K562 (cell line): Measurements from ENCODE around the gene DENND10. TPM values are rescaled to one million over a fixed set of nuclear protein-coding genes. Genes with fewer than 3 reads are reported as not detected.
A peak's percentile ranks its signal among the peaks of the same experiment; 100 is the strongest.

Source experiments
- ATAC-seq: fragments of 200-7000 bp; cut with Tn5 transposase; 3 replicates; pipeline ENCODE4 v1.9.1; 2020; ENCODE audit warnings: moderate library complexity
- BruUV-seq: library from RNA; stranded (reverse); fragments of 400-500 nt; replicated peaks from 2 replicates; lab custom pipeline; 2021; lab: Mats Ljungman, UMichigan
- CTCF ChIA-PET: fragments of 300-600 bp; formaldehyde crosslinking; extraction: SDS; loops from one replicate; lab custom pipeline; 2021; ENCODE audit warnings: low intra/inter-chr PET ratio; lab: Yijun Ruan, JAX
- POLR2A ChIA-PET: fragments of 300-600, 350-650 bp; sonication (Branson Sonifier 250); formaldehyde crosslinking; extraction: SDS; loops from one replicate; lab custom pipeline; 2021; ENCODE audit warnings: antibody characterized with exemption, inconsistent platforms; lab: Yijun Ruan, JAX
- DNase-seq, 4 experiments: peaks; one replicate each; pipeline versions ENCODE4 v3.0.0 to v3.0.0-alpha.2; 2011 to 2018; ENCODE audit warnings: low spot score in 3 of 4, mixed read lengths in 3 of 4; ENCODE audit errors: extremely low read depth in 1 of 4
- FAIRE-seq: peaks from 2 replicates; lab custom pipeline; 2011; peaks lifted over from hg19 to GRCh38; lab: Jason Lieb, UNC
- H2AFZ ChIP-seq: 2 replicates; pipeline ENCODE4 v1.6.0; 2011; ENCODE audit warnings: low read depth, low read length, control low read depth, inconsistent platforms
- H3K27ac ChIP-seq: fragments of 200-600 bp; 3 replicates; pipeline ENCODE4 v1.8.0; 2011; ENCODE audit warnings: low read depth, mild to moderate bottlenecking, control low read depth, inconsistent platforms, low read length, moderate library complexity, mixed read lengths; ENCODE audit errors: extremely low read depth
- H3K27me3 ChIP-seq, 2 experiments: fragments of 300-600 bp in 1 of 2; 2 replicates in 1 of 2; 3 replicates in 1 of 2; pipeline versions ENCODE4 v1.6.0 to v1.8.0; 2011; ENCODE audit warnings: inconsistent platforms in 2 of 2, low read length in 2 of 2, mild to moderate bottlenecking in 1 of 2, mixed read lengths in 1 of 2, moderate library complexity in 1 of 2; ENCODE audit not compliant: control insufficient read depth in 2 of 2, insufficient read depth in 2 of 2
- H3K36me3 ChIP-seq: fragments of 300-600 bp; 3 replicates; pipeline ENCODE4 v1.8.0; 2011; ENCODE audit warnings: mild to moderate bottlenecking, low read length, inconsistent platforms; ENCODE audit not compliant: control insufficient read depth, insufficient read depth
- H3K4me1 ChIP-seq, 2 experiments: fragments of 200-600 bp in 1 of 2; replicated peaks in 1 of 2; 2 replicates in 1 of 2; 3 replicates in 1 of 2; pipeline versions ENCODE4 v1.5.1 to v1.8.0; 2011; ENCODE audit warnings: inconsistent platforms in 2 of 2, low read length in 2 of 2, mild to moderate bottlenecking in 1 of 2, mixed read lengths in 1 of 2, moderate library complexity in 1 of 2; ENCODE audit not compliant: control insufficient read depth in 2 of 2, insufficient read depth in 2 of 2
- H3K4me2 ChIP-seq: 2 replicates; pipeline ENCODE4 v1.6.1; 2011; ENCODE audit warnings: low read length, control low read depth, inconsistent platforms, mixed read lengths; ENCODE audit not compliant: insufficient read depth
- H3K4me3 ChIP-seq: fragments of 200-600 bp; sonication (generic), shearing (Covaris generic); 2 replicates; pipeline ENCODE4 v1.5.1; 2016; ENCODE audit warnings: control low read depth, inconsistent platforms
- H3K79me2 ChIP-seq: fragments of 200-600 bp; 3 replicates; pipeline ENCODE4 v1.8.0; 2011; ENCODE audit warnings: low read length, inconsistent platforms; ENCODE audit not compliant: control insufficient read depth, insufficient read depth
- H3K9ac ChIP-seq, 2 experiments: 2 replicates each; pipeline versions ENCODE4 v1.6.0 to v1.6.1; 2011; ENCODE audit warnings: low read depth in 2 of 2, low read length in 2 of 2, control low read depth in 1 of 2, inconsistent platforms in 1 of 2, mild to moderate bottlenecking in 1 of 2, mixed read lengths in 1 of 2; ENCODE audit not compliant: insufficient read depth in 1 of 2
- H3K9me1 ChIP-seq: one replicate; pipeline ENCODE4 v1.6.0; 2011; ENCODE audit warnings: inconsistent platforms, mild to moderate bottlenecking, low read length, moderate library complexity; ENCODE audit not compliant: control insufficient read depth, insufficient read depth
- H3K9me3 ChIP-seq: replicated peaks from 2 replicates; pipeline ENCODE4 v1.5.1; 2011; ENCODE audit warnings: low read depth, low read length, inconsistent platforms; ENCODE audit not compliant: control insufficient read depth, insufficient read depth
- H4K20me1 ChIP-seq: replicated peaks from 2 replicates; pipeline ENCODE4 v1.6.1; 2011; ENCODE audit warnings: low read length, inconsistent platforms, mixed read lengths; ENCODE audit not compliant: control insufficient read depth, insufficient read depth
- CHD1 ChIP-seq: fragments of 200-600 bp; sonication (generic); IDR thresholded peaks from one replicate; pipeline ENCODE4 v1.6.1; 2012; ENCODE audit warnings: mild to moderate bottlenecking, moderate library complexity, low read length, inconsistent platforms
- NR1H2 ChIP-seq: sonication (generic); formaldehyde crosslinking; IDR thresholded peaks from 2 replicates; pipeline ENCODE4 v1.4.0; 2020; ENCODE audit warnings: mild to moderate bottlenecking, missing genetic modification reagents
- POLR2A ChIP-seq: fragments of 450-650 bp; conservative IDR thresholded peaks from 2 replicates; pipeline ENCODE4 v1.6.1; 2016
- STAT5A ChIP-seq: IDR thresholded peaks from 2 replicates; pipeline ENCODE4 v1.6.1; 2012; ENCODE audit warnings: low read length, inconsistent platforms, borderline replicate concordance
- ZNF408 ChIP-seq: fragments of 250-450 bp; sonication (Bioruptor Pico); IDR thresholded peaks from 2 replicates; pipeline ENCODE4 v1.4.0; 2020; ENCODE audit warnings: low read depth, mild to moderate bottlenecking, moderate library complexity
- WGBS: fragments of 100-300 bp; shearing (Covaris generic); methylation state at CpG from one replicate; pipeline ENCODE4 v1.1.6; 2016; ENCODE audit warnings: low coverage, mixed read lengths; ENCODE audit not compliant: insufficient coverage; ENCODE audit errors: missing lambda C conversion rate; 5-methylcytosine and 5-hydroxymethylcytosine counted together
- in situ Hi-C: fragments of 300-500 bp; cut with MboI; formaldehyde crosslinking; loops from 4 replicates; pipeline ENCODE4 v1.15.0; 2018; ENCODE audit warnings: inconsistent platforms, mixed read lengths
- intact Hi-C: fragments of 100-400 bp; cut with micrococcal nuclease; formaldehyde crosslinking; loops from 2 replicates; pipeline ENCODE4 v1.14.2; 2022
- polyA plus RNA-seq, 8 experiments: library from polyadenylated mRNA; depleted of rRNA in 4 of 8; stranded (reverse) in 5 of 8; unstranded in 3 of 8; fragments of >200 nt; fragmentation: Nextera tagmentation in 2 of 8; fragmentation: Illumina TruSeq in 1 of 8; extraction: Ambion mirVana in 2 of 8; extraction: Trizol in 1 of 8; gene quantifications; 2 replicates each; pipeline versions ENCODE4 v1.2.1 to v1.2.3, GENCODE V29; 2011 to 2014; ENCODE audit warnings: inconsistent platforms in 1 of 8, missing spikeins in 1 of 8
- total RNA-seq, 7 experiments: library from RNA; depleted of rRNA in 6 of 7; stranded (reverse); fragments of >200 nt in 6 of 7; fragmentation: Illumina TruSeq in 2 of 7; extraction: Trizol in 2 of 7; gene quantifications; 2 replicates each; pipeline versions ENCODE4 v1.2.1 to v1.2.3, GENCODE V29; 2011 to 2021; ENCODE audit warnings: low replicate concordance in 1 of 7
- TF ChIP-seq, protein P1 (sequence below), 2 experiments: fragments of 450-650 bp in 1 of 2; sonication (generic) in 1 of 2; formaldehyde crosslinking; conservative IDR thresholded peaks; 2 replicates each; pipeline versions ENCODE4 v1.4.0 to v1.8.1; 2020 to 2022; ENCODE audit warnings: mild to moderate bottlenecking in 1 of 2, missing genetic modification reagents in 1 of 2
- TF ChIP-seq, protein P2 (sequence below): fragments of 250-450 bp; sonication (Bioruptor Pico); IDR thresholded peaks from 2 replicates; pipeline ENCODE4 v1.8.0; 2022; ENCODE audit warnings: inconsistent platforms, mild to moderate bottlenecking, moderate library complexity, borderline replicate concordance
- TF ChIP-seq, protein P3 (sequence below): fragments of 250-450 bp; sonication (Bioruptor Pico); IDR thresholded peaks from 2 replicates; pipeline ENCODE4 v1.8.0; 2022; ENCODE audit warnings: inconsistent platforms

DENND10 gene
- total and polyA plus RNA-seq, 9 of the 15 experiments (the other 6 are each of a cell fraction or from before 2014, with no cell fraction given) = 9.4 to 20.0 (median 12.5) TPM

DNA sequence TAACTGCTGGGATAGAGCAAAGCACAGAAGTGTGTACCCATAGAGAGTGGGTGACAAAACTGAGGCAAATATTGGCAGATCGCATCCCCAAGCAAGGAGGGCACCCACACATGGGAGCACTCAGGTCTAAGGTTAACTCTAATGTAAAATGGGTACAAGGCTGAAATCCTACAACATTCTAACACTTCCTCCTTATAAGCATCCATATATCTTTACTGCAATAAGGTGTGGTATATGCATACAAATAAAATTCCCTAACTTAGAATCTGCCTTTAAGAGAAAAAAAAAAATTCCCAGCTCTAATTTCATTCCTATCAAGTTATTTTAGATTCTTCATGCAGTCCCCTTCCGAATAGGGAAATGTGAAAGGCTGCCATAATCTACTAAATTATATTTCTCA, 42.0 kb upstream of the DENND10 start:
- Histone ChIP-seq H3K79me2 (peaks cover 61% of the 10 kb centered on the region), H3K27ac (no peak overlapping the region)
- ATAC-seq = no peak
- WGBS = 92% methylated on average over 2 of the region's 2 CpGs
- intact Hi-C loops = no loop called here
- no peak for TF ChIP-seq CHD1
- TF ChIP-seq POLR2A = 0 out of 2 replicates have a peak, but pooled peaks have one; percentile 10
- TF ChIP-seq, protein P1, sequence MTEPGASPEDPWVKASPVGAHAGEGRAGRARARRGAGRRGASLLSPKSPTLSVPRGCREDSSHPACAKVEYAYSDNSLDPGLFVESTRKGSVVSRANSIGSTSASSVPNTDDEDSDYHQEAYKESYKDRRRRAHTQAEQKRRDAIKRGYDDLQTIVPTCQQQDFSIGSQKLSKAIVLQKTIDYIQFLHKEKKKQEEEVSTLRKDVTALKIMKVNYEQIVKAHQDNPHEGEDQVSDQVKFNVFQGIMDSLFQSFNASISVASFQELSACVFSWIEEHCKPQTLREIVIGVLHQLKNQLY (CRISPR knock-in tag; conservative IDR thresholded peaks at IDR 0.05) = no peak
- TF ChIP-seq, all 486 proteins: peak for 1
- POLR2A ChIA-PET = interaction anchor here (1.4 to 1.6 kb wide), 2 partner anchors 30 to 32 kb away, joined by 3 to 5 read pairs; partner anchors contain the start of gene NANOS1
- H3K9me3 ChIP-seq = no peaks in the 10 kb centered on the region
- H4K20me1 ChIP-seq = no peaks in the 10 kb centered on the region
- no peak overlapping the region for H3K4me3 ChIP-seq
- in situ Hi-C loops = no loop called here
- DNase-seq (no peak), FAIRE-seq (no peak)
- no peak overlapping the region for H2AFZ ChIP-seq
- CTCF ChIA-PET = no interaction called here
- no peaks in the 10 kb centered on the region for H3K4me1 ChIP-seq
- H3K27me3 ChIP-seq = no peaks in the 10 kb centered on the region
- H3K9ac ChIP-seq = no peak overlapping the region
- no peaks in the 10 kb centered on the region for H3K9me1 ChIP-seq
- H3K36me3 ChIP-seq = peaks cover 98% of the 10 kb centered on the region
- no peak overlapping the region for H3K4me2 ChIP-seq
- TSS peak; percentile 3 for BruUV-seq

DNA sequence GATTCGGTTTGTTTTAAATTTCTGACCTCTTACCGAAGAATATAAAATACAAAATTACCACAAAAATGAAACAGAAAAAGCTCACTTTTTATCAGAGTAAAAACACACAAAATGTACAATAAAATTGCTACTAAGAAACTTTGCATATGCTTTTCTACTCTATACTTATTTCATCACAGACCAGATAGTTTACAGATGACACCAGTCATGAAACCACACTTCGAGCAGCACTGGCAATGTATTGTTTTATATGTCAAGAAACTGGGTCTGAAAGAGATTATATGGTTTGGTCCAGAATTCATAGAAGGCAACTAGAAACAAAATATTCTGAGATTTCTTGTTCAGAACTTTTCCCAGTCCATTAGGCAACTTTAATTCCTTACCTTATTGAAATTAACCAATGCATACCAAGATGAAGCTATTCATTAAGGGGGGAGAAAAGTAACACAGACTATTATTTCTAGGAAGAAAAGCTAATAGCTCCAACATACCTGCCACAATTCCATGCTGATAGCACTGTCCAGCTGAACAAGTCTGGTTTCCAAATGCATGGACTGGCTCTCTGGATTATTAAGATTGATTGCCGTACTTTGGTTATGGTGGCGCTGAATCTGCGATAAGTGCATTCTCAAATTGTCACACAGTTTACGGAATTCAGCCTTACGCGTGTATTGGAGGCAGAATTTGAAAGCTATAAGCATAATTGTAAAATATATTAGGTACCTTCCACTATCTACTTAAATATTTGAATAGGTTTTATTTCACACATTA, 33.3 kb upstream of the DENND10 start:
- intact Hi-C loops (no loop called here), in situ Hi-C loops (no loop called here)
- H3K4me1 ChIP-seq = no peaks in the 10 kb centered on the region; a peak in 1 of 5 replicates
- peaks cover 79% of the 10 kb centered on the region for H3K79me2 ChIP-seq
- H3K9ac ChIP-seq = no peak overlapping the region
- H3K36me3 ChIP-seq = peaks cover 86% of the 10 kb centered on the region
- H2AFZ ChIP-seq = no peak overlapping the region
- H3K4me3 ChIP-seq = no peak overlapping the region
- no peak overlapping the region for H3K27ac ChIP-seq
- no peaks in the 10 kb centered on the region for H3K9me3 ChIP-seq
- FAIRE-seq (no peak), ATAC-seq (no peak), DNase-seq (no peak)
- no peaks in the 10 kb centered on the region for H3K9me1 ChIP-seq
- CTCF ChIA-PET = no interaction called here
- no peak for TF ChIP-seq STAT5A
- TF ChIP-seq, protein P2, sequence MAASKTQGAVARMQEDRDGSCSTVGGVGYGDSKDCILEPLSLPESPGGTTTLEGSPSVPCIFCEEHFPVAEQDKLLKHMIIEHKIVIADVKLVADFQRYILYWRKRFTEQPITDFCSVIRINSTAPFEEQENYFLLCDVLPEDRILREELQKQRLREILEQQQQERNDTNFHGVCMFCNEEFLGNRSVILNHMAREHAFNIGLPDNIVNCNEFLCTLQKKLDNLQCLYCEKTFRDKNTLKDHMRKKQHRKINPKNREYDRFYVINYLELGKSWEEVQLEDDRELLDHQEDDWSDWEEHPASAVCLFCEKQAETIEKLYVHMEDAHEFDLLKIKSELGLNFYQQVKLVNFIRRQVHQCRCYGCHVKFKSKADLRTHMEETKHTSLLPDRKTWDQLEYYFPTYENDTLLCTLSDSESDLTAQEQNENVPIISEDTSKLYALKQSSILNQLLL = no peak
- TF ChIP-seq NR1H2 = no peak
- no peak for TF ChIP-seq ZNF408 (CRISPR knock-in tag)
- TF ChIP-seq, protein P3, sequence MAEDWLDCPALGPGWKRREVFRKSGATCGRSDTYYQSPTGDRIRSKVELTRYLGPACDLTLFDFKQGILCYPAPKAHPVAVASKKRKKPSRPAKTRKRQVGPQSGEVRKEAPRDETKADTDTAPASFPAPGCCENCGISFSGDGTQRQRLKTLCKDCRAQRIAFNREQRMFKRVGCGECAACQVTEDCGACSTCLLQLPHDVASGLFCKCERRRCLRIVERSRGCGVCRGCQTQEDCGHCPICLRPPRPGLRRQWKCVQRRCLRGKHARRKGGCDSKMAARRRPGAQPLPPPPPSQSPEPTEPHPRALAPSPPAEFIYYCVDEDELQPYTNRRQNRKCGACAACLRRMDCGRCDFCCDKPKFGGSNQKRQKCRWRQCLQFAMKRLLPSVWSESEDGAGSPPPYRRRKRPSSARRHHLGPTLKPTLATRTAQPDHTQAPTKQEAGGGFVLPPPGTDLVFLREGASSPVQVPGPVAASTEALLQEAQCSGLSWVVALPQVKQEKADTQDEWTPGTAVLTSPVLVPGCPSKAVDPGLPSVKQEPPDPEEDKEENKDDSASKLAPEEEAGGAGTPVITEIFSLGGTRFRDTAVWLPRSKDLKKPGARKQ (CRISPR knock-in tag) = no peak
- 93% methylated on average over 7 of the region's 9 CpGs for whole genome bisulfite sequencing
- H4K20me1 ChIP-seq = peaks cover 9% of the 10 kb centered on the region
- no peak overlapping the region for H3K4me2 ChIP-seq
- POLR2A ChIA-PET = interaction anchor here (0.6 to 1.6 kb wide), 2 partner anchors 8 to 20 kb away, joined by 4 to 9 read pairs; no protein-coding TSS in a partner anchor
- BruUV-seq = no TSS peak
- H3K27me3 ChIP-seq = no peaks in the 10 kb centered on the region
